Vagina (tissue), 2 donors: Measurements from ENCODE around the gene CGGBP1. TPM values are rescaled to one million over a fixed set of nuclear protein-coding genes. Genes with fewer than 3 reads are reported as not detected.
A peak's percentile ranks its signal among the peaks of the same experiment; 100 is the strongest.

Source experiments
- DNase-seq, 2 donors: peaks; one replicate each; pipeline ENCODE4 v3.0.0-alpha.2; 2017; ENCODE audit errors: extremely low spot score in 2 of 2
- H3K27ac ChIP-seq: fragments of 200-600 bp; sonication (generic); one replicate; pipeline ENCODE4 v1.5.1; 2019
- H3K27me3 ChIP-seq: fragments of 200-600 bp; sonication (generic); one replicate; pipeline ENCODE4 v1.5.1; 2019
- H3K36me3 ChIP-seq, 2 donors: fragments of 200-600 bp; sonication (generic); one replicate each; pipeline ENCODE4 v1.5.1; 2017 to 2019
- H3K4me1 ChIP-seq: fragments of 200-600 bp; sonication (generic); one replicate; pipeline ENCODE4 v1.5.1; 2019
- H3K4me3 ChIP-seq, 2 donors: fragments of 200-600 bp; sonication (generic); 1 replicate in 1 of 2; 2 replicates in 1 of 2; pipeline ENCODE4 v1.5.1; 2016 to 2019
- H3K9me3 ChIP-seq: fragments of 200-600 bp; sonication (generic); one replicate; pipeline ENCODE4 v1.5.1; 2019
- POLR2A ChIP-seq, 2 donors: fragments of 450-650 bp; IDR thresholded peaks; one replicate each; pipeline ENCODE4 v1.6.1; 2017; ENCODE audit warnings: antibody characterized with exemption in 2 of 2, mild to moderate bottlenecking in 2 of 2, moderate library complexity in 2 of 2
- POLR2AphosphoS5 ChIP-seq, 2 donors: sonication (generic); formaldehyde crosslinking; IDR thresholded peaks; one replicate each; pipeline ENCODE4 v1.9.0; 2017; ENCODE audit warnings: antibody characterized with exemption in 2 of 2, mild to moderate bottlenecking in 2 of 2, low read depth in 1 of 2; ENCODE audit not compliant: insufficient read depth in 1 of 2
- intact Hi-C: fragments of 100-400 bp; cut with DNase I; formaldehyde crosslinking; loops from one replicate; pipeline ENCODE4 v1.15.1; 2023
- total RNA-seq: library from RNA; depleted of rRNA; stranded (reverse); fragments of >200 nt; gene quantifications from one replicate; pipeline ENCODE4 v1.2.3, GENCODE V29; 2016
- TF ChIP-seq, protein P1 (sequence below), 3 experiments: fragments of 450-650 bp in 2 of 3; fragments of 200-600 bp in 1 of 3; sonication (generic) in 1 of 3; IDR thresholded peaks; one replicate each; pipeline ENCODE4 v1.5.1; 2017 to 2019; ENCODE audit warnings: antibody characterized with exemption in 3 of 3, mild to moderate bottlenecking in 2 of 3, moderate library complexity in 2 of 3

The CGGBP1 gene
- total RNA-seq, 1 donor from 2014 or later: 53.3 TPM

GRCh38 chr3:88009066-88009465, 49.7 kb downstream of the CGGBP1 start:
- no peak for DNase-seq
- intact Hi-C loops: no loop called here

GRCh38 chr3:88005066-88005465, 53.7 kb downstream of the CGGBP1 start:
- Histone ChIP-seq H3K4me1 (no peaks in the 10 kb centered on the region), H3K36me3 (no peaks in the 10 kb centered on the region), H3K27ac (no peak overlapping the region), H3K27me3 (no peaks in the 10 kb centered on the region), H3K9me3 (no peaks in the 10 kb centered on the region), H3K4me3 (no peak overlapping the region)
- intact Hi-C loops: no loop called here
- DNase-seq: no peak
- TF ChIP-seq POLR2AphosphoS5 (IDR thresholded peaks at IDR 0.05; ENCODE audit: insufficient read depth in 1 of 2, low read depth in 1 of 2): no peak
- no peak for TF ChIP-seq POLR2A (IDR thresholded peaks at IDR 0.05)
- TF ChIP-seq, protein P1, sequence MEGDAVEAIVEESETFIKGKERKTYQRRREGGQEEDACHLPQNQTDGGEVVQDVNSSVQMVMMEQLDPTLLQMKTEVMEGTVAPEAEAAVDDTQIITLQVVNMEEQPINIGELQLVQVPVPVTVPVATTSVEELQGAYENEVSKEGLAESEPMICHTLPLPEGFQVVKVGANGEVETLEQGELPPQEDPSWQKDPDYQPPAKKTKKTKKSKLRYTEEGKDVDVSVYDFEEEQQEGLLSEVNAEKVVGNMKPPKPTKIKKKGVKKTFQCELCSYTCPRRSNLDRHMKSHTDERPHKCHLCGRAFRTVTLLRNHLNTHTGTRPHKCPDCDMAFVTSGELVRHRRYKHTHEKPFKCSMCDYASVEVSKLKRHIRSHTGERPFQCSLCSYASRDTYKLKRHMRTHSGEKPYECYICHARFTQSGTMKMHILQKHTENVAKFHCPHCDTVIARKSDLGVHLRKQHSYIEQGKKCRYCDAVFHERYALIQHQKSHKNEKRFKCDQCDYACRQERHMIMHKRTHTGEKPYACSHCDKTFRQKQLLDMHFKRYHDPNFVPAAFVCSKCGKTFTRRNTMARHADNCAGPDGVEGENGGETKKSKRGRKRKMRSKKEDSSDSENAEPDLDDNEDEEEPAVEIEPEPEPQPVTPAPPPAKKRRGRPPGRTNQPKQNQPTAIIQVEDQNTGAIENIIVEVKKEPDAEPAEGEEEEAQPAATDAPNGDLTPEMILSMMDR (IDR thresholded peaks at IDR 0.05): peak in 1 of 3 experiments; percentile 37

More at GRCh38 chr3:88009066-88009465, 49.7 kb downstream of the CGGBP1 start:
- TF ChIP-seq POLR2AphosphoS5 (IDR thresholded peaks at IDR 0.05; ENCODE audit: insufficient read depth in 1 of 2, low read depth in 1 of 2): no peak
- TF ChIP-seq POLR2A (IDR thresholded peaks at IDR 0.05): no peak
- TF ChIP-seq, protein P1 (IDR thresholded peaks at IDR 0.05): no peak
- no peak overlapping the region for H3K4me3 ChIP-seq
- H3K27me3 ChIP-seq: no peaks in the 10 kb centered on the region
- no peaks in the 10 kb centered on the region for H3K9me3 ChIP-seq
- H3K4me1 ChIP-seq: no peaks in the 10 kb centered on the region
- H3K36me3 ChIP-seq: no peaks in the 10 kb centered on the region
- H3K27ac ChIP-seq: no peak overlapping the region

DNA sequence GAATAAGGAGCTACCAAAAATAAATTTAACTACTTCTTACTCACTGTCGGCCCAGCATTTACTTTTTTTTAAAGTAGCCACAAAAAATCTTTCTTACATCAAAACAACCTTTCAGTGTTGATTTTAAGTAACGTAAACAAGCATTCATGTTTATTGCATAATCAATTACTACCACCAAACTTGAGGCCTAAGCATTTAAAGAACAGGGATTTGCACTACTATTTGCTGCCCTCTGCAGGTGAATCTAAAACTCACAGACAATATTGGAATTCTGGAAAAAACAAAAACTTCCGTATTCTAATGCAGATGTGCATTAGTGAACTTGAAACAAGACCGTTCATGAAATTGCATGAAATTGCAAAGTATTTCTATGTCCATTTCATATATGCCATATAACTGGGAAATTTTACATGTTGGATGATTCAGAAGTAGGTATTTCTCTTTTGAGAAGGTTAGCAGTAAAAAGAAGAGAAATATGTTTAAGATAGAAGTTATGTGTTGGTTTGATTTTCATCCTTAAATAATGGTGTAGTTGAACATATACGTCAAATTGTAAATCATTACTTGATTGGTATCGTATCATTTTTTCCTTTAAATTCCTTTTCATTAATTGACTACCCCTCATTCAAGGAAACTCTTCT, 55.6 kb downstream of the CGGBP1 start:
- TF ChIP-seq, protein P1 (IDR thresholded peaks at IDR 0.05): peak in 2 of 3 experiments; percentile 52 to 59
- no peak for TF ChIP-seq POLR2AphosphoS5 (IDR thresholded peaks at IDR 0.05; ENCODE audit: insufficient read depth in 1 of 2, low read depth in 1 of 2)
- H3K27ac ChIP-seq: no peak overlapping the region

GRCh38 chr3:88002448-88002847, 56.4 kb downstream of the CGGBP1 start:
- no peak for TF ChIP-seq POLR2A (IDR thresholded peaks at IDR 0.05)
- TF ChIP-seq POLR2AphosphoS5 (IDR thresholded peaks at IDR 0.05; ENCODE audit: insufficient read depth in 1 of 2, low read depth in 1 of 2): no peak
- TF ChIP-seq, protein P1 (IDR thresholded peaks at IDR 0.05): no peak
- Histone ChIP-seq H3K27me3 (no peaks in the 10 kb centered on the region), H3K9me3 (no peaks in the 10 kb centered on the region), H3K36me3 (no peaks in the 10 kb centered on the region), H3K4me3 (no peak overlapping the region), H3K27ac (no peak overlapping the region), H3K4me1 (no peaks in the 10 kb centered on the region)
- intact Hi-C loops: no loop called here
- no peak for DNase-seq

More for the DNA sequence above, 55.6 kb downstream of the CGGBP1 start:
- Histone ChIP-seq H3K9me3 (no peaks in the 10 kb centered on the region), H3K4me1 (no peaks in the 10 kb centered on the region), H3K36me3 (no peaks in the 10 kb centered on the region), H3K27me3 (no peaks in the 10 kb centered on the region), H3K4me3 (no peak overlapping the region)
- intact Hi-C loops: no loop called here
- no peak for DNase-seq

Other genes with a start within 250 kb of the CGGBP1 start
- 16.7 TPM for gene ZNF654, start 250 bp upstream of the CGGBP1 start, total RNA-seq
- gene C3orf38, start 91.0 kb upstream of the CGGBP1 start, total RNA-seq: 16.0 TPM